SU-DHL-6 (cell line): ENCODE measurements around the gene ZC3H14.

ENCODE experiments used
- H2AFZ ChIP-seq: fragments of 200-600 bp; sonication (generic); 2 replicates; pipeline ENCODE4 v1.6.1; 2014; ENCODE audit warnings: low read depth, mild to moderate bottlenecking, moderate library complexity, mixed read lengths, antibody characterized with exemption, low read length; ENCODE audit not compliant: severe bottlenecking
- H3F3A ChIP-seq: fragments of 200-600 bp; shearing (Covaris generic); 2 replicates; pipeline ENCODE4 v1.6.0; 2016; ENCODE audit warnings: antibody characterized with exemption, mild to moderate bottlenecking; ENCODE audit not compliant: insufficient read depth
- H3K27ac ChIP-seq: fragments of 200-600 bp; sonication (generic); 2 replicates; pipeline ENCODE4 v1.5.1; 2016; ENCODE audit warnings: low read depth, mild to moderate bottlenecking, low read length, moderate library complexity, mixed read lengths
- H3K27me3 ChIP-seq: fragments of 200-600 bp; sonication (generic), shearing (Covaris generic); 2 replicates; pipeline ENCODE4 v1.6.0; 2014; ENCODE audit warnings: mild to moderate bottlenecking, low read length
- H3K36me3 ChIP-seq: fragments of 200-600 bp; sonication (generic); 2 replicates; pipeline ENCODE4 v1.6.1; 2014; ENCODE audit warnings: mild to moderate bottlenecking, low read length, mixed read lengths
- H3K4me2 ChIP-seq: fragments of 300-600, 200-600 bp; shearing (Covaris generic), sonication (generic); 2 replicates; pipeline ENCODE4 v1.6.0; 2014; ENCODE audit warnings: low read length, low read depth, mild to moderate bottlenecking; ENCODE audit not compliant: poor library complexity, severe bottlenecking
- H3K4me3 ChIP-seq: fragments of 200-600 bp; sonication (generic); 2 replicates; pipeline ENCODE4 v1.5.1; 2014; ENCODE audit warnings: antibody characterized with exemption, low read length, mild to moderate bottlenecking, mixed read lengths; ENCODE audit not compliant: insufficient read depth, poor library complexity, severe bottlenecking
- H3K79me2 ChIP-seq: fragments of 200-600 bp; sonication (generic); 2 replicates; pipeline ENCODE4 v1.6.1; 2014; ENCODE audit warnings: mild to moderate bottlenecking, low read length, moderate library complexity; ENCODE audit not compliant: insufficient read depth
- H3K9ac ChIP-seq: fragments of 200-600 bp; sonication (generic); 2 replicates; pipeline ENCODE4 v1.7.0; 2014; ENCODE audit warnings: mild to moderate bottlenecking, low read length
- H3K9me2 ChIP-seq: fragments of 200-600 bp; sonication (generic); replicated peaks from 2 replicates; pipeline ENCODE4 v1.6.1; 2014; ENCODE audit warnings: low read length; ENCODE audit not compliant: insufficient read depth
- H3K9me3 ChIP-seq: fragments of 200-600 bp; sonication (generic); 2 replicates; pipeline ENCODE4 v1.6.1; 2014; ENCODE audit warnings: low read length, mixed read lengths; ENCODE audit not compliant: insufficient read depth
- H4K20me1 ChIP-seq: fragments of 200-600 bp; sonication (generic); 2 replicates; pipeline ENCODE4 v1.6.1; 2014; ENCODE audit warnings: low read depth, mild to moderate bottlenecking, antibody characterized with exemption, low read length, moderate library complexity, mixed read lengths
- CTCF ChIP-seq: fragments of 200-600 bp; sonication (generic); IDR thresholded peaks from one replicate; pipeline ENCODE4 v1.5.1; 2017; ENCODE audit warnings: antibody characterized with exemption, mild to moderate bottlenecking, low read length, moderate library complexity; ENCODE audit not compliant: insufficient read depth, poor library complexity, severe bottlenecking
- EZH2phosphoT487 ChIP-seq: fragments of 200-600 bp; sonication (generic), shearing (Covaris generic); conservative IDR thresholded peaks from 2 replicates; pipeline ENCODE4 v1.6.1; 2018; ENCODE audit warnings: mild to moderate bottlenecking, antibody characterized with exemption, low read length, moderate library complexity, mixed read lengths

The ZC3H14 gene

GRCh38 chr14:88605594-88605993 lies 42.8 kb downstream of the ZC3H14 start:
- no peak overlapping the region for H2AFZ ChIP-seq
- no peak overlapping the region for H3K4me3 ChIP-seq
- no peaks in the 10 kb centered on the region for H3F3A ChIP-seq
- no peak overlapping the region for H3K9ac ChIP-seq
- no peak overlapping the region for H3K27ac ChIP-seq
- no peak overlapping the region for H3K4me2 ChIP-seq
- H4K20me1 ChIP-seq = no peaks in the 10 kb centered on the region
- no peaks in the 10 kb centered on the region for H3K9me2 ChIP-seq
- no peak for TF ChIP-seq EZH2phosphoT487
- TF ChIP-seq CTCF = no peak
- H3K27me3 ChIP-seq = no peaks in the 10 kb centered on the region
- H3K9me3 ChIP-seq = no peaks in the 10 kb centered on the region
- no peaks in the 10 kb centered on the region for H3K79me2 ChIP-seq
- H3K36me3 ChIP-seq = peaks cover 27% of the 10 kb centered on the region; the same call in 1 of the 2 replicates

DNA sequence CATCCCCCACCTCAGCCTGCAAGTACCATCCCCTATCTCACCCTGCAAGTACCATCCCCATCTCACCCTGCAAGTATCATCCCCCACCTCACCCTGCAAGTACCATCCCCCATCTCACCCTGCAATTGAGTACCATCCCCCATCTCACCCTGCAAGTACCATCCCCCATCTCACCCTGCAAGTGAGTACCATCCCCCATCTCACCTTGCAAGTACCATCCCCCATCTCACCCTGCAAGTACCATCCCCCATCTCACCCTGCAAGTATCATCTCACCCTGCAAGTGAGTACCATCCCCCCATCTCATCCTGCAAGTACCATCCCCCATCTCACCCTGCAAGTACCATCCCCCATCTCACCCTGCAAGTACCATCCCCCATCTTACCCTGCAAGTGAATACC lies 45.0 kb downstream of the ZC3H14 start:
- H3F3A ChIP-seq = no peaks in the 10 kb centered on the region
- no peaks in the 10 kb centered on the region for H3K79me2 ChIP-seq
- H3K27ac ChIP-seq = no peak overlapping the region
- no peaks in the 10 kb centered on the region for H3K27me3 ChIP-seq
- H3K36me3 ChIP-seq = peaks cover 44% of the 10 kb centered on the region; the same call in 1 of the 2 replicates
- no peak overlapping the region for H3K4me3 ChIP-seq
- no peak overlapping the region for H3K4me2 ChIP-seq
- TF ChIP-seq EZH2phosphoT487 (no peak), CTCF (no peak)
- no peaks in the 10 kb centered on the region for H3K9me3 ChIP-seq
- H3K9me2 ChIP-seq = no peaks in the 10 kb centered on the region
- no peak overlapping the region for H2AFZ ChIP-seq
- no peak overlapping the region for H3K9ac ChIP-seq
- no peaks in the 10 kb centered on the region for H4K20me1 ChIP-seq

- no peaks in the 10 kb centered on the region for H3F3A ChIP-seq
- no peaks in the 10 kb centered on the region for H3K27me3 ChIP-seq
- no peak overlapping the region for H3K4me2 ChIP-seq
- no peak overlapping the region for H3K4me3 ChIP-seq
- H3K9ac ChIP-seq = no peak overlapping the region
- H3K36me3 ChIP-seq = peaks cover 48% of the 10 kb centered on the region; the same call in 1 of the 2 replicates
- no peaks in the 10 kb centered on the region for H4K20me1 ChIP-seq
- no peak overlapping the region for H3K27ac ChIP-seq
- no peaks in the 10 kb centered on the region for H3K9me3 ChIP-seq
- TF ChIP-seq CTCF (no peak), EZH2phosphoT487 (no peak)
- no peaks in the 10 kb centered on the region for H3K9me2 ChIP-seq
- no peaks in the 10 kb centered on the region for H3K79me2 ChIP-seq
- H2AFZ ChIP-seq = no peak overlapping the region
Measured at GRCh38 chr14:88611878-88612277, 49.0 kb downstream of the ZC3H14 start.

DNA sequence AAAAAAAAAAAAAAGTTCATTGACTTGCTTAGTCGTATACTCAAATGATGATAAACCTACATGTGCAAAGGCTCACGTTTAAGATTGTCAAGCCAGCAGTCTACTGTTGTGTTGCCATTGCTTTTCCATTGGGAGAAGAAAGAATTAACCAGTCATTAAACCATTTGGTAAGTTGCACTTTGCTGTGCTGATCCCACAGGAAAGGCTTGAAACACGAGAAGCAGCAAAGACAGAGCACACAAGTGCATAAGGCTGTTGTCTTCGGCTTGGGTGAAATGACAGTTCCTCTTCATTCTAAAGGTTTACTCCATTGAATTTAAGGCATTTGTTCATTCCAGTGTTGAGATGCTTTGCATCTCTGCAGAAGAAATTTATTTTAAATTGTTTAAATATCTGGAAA lies 50.1 kb downstream of the ZC3H14 start:
- Histone ChIP-seq H3K4me3 (no peak overlapping the region), H3K36me3 (peaks cover 44% of the 10 kb centered on the region; the same call in 1 of the 2 replicates), H3K9me2 (no peaks in the 10 kb centered on the region), H3K4me2 (no peak overlapping the region), H3K27ac (no peak overlapping the region), H4K20me1 (no peaks in the 10 kb centered on the region), H3K9me3 (no peaks in the 10 kb centered on the region), H3K79me2 (no peaks in the 10 kb centered on the region), H3K27me3 (no peaks in the 10 kb centered on the region), H3K9ac (no peak overlapping the region), H2AFZ (no peak overlapping the region), H3F3A (no peaks in the 10 kb centered on the region)
- no peak for TF ChIP-seq CTCF
- TF ChIP-seq EZH2phosphoT487 = no peak
